Hepatocyte (in vitro differentiated cells): Measurements from ENCODE around the gene SBNO2. TPM values are rescaled to one million over a fixed set of nuclear protein-coding genes. Genes with fewer than 3 reads are reported as not detected.

Experiments used
- DNase-seq: peaks from one replicate; pipeline ENCODE4 v3.0.0-alpha.2; 2016; ENCODE audit warnings: low spot score
- H2AFZ ChIP-seq: fragments of 200-600 bp; sonication (generic); 2 replicates; pipeline ENCODE4 v1.6.0; 2016; ENCODE audit warnings: antibody characterized with exemption, mild to moderate bottlenecking
- H3K27ac ChIP-seq: fragments of 200-600 bp; sonication (generic); 2 replicates; pipeline ENCODE4 v1.5.1; 2016; ENCODE audit warnings: mild to moderate bottlenecking
- H3K27me3 ChIP-seq: fragments of 200-600 bp; sonication (generic); 2 replicates; pipeline ENCODE4 v1.6.1; 2016
- H3K36me3 ChIP-seq: fragments of 200-600 bp; sonication (generic); replicated peaks from 2 replicates; pipeline ENCODE4 v1.5.1; 2016; ENCODE audit warnings: low read depth; ENCODE audit not compliant: insufficient read depth
- H3K4me1 ChIP-seq: fragments of 200-600 bp; sonication (generic); 2 replicates; pipeline ENCODE4 v1.5.1; 2016; ENCODE audit warnings: mild to moderate bottlenecking, moderate library complexity; ENCODE audit not compliant: insufficient read depth
- H3K4me2 ChIP-seq: fragments of 200-600 bp; sonication (generic); 2 replicates; pipeline ENCODE4 v1.6.0; 2016
- H3K4me3 ChIP-seq: fragments of 200-600 bp; sonication (generic); 2 replicates; pipeline ENCODE4 v1.5.1; 2016; ENCODE audit warnings: mild to moderate bottlenecking
- H3K79me2 ChIP-seq: fragments of 200-600 bp; sonication (generic); 2 replicates; pipeline ENCODE4 v1.6.0; 2017; ENCODE audit warnings: mild to moderate bottlenecking
- H3K9me2 ChIP-seq: fragments of 200-600 bp; sonication (generic); replicated peaks from 2 replicates; pipeline ENCODE4 v1.6.0; 2017; ENCODE audit warnings: mild to moderate bottlenecking; ENCODE audit not compliant: insufficient read depth
- H3K9me3 ChIP-seq: fragments of 200-600 bp; sonication (generic); 2 replicates; pipeline ENCODE4 v1.5.1; 2016; ENCODE audit warnings: low read depth, mild to moderate bottlenecking
- H4K20me1 ChIP-seq: fragments of 200-600 bp; sonication (generic); 2 replicates; pipeline ENCODE4 v1.6.0; 2016; ENCODE audit warnings: mild to moderate bottlenecking; ENCODE audit not compliant: insufficient read depth, poor library complexity, severe bottlenecking
- EZH2 ChIP-seq: fragments of 200-600 bp; sonication (generic); IDR thresholded peaks from 2 replicates; pipeline ENCODE4 v1.6.1; 2016; ENCODE audit warnings: antibody characterized with exemption, mild to moderate bottlenecking, borderline replicate concordance
- EZH2phosphoT487 ChIP-seq: fragments of 200-600 bp; sonication (generic); IDR thresholded peaks from one replicate; pipeline ENCODE4 v1.6.1; 2018; ENCODE audit warnings: antibody characterized with exemption, mild to moderate bottlenecking, low read depth, moderate library complexity; ENCODE audit not compliant: unreplicated experiment, severe bottlenecking
- WGBS: methylation state at CpG from one replicate; pipeline ENCODE4 v1.1.6; 2016; ENCODE audit warnings: low lambda C conversion rate; ENCODE audit errors: missing lambda C conversion rate; 5-methylcytosine and 5-hydroxymethylcytosine counted together
- polyA plus RNA-seq: library from polyadenylated mRNA; unstranded; fragments of >200 nt; fragmentation: Nextera tagmentation; extraction: Ambion mirVana; gene quantifications from 2 replicates; pipeline ENCODE4 v1.2.1, GENCODE V29; 2016
- total RNA-seq: library from RNA; depleted of rRNA; stranded (reverse); fragments of >200 nt; gene quantifications from 2 replicates; pipeline ENCODE4 v1.2.3, GENCODE V29; 2014
- TF ChIP-seq, protein P1 (sequence below): fragments of 200-600 bp; sonication (generic); IDR thresholded peaks from 2 replicates; pipeline ENCODE4 v1.5.1; 2016; ENCODE audit warnings: antibody characterized with exemption, mild to moderate bottlenecking; ENCODE audit not compliant: poor library complexity

SBNO2 gene
- total and polyA plus RNA-seq, 2 experiments from 2014 or later: 12.7 to 15.6 TPM

DNA sequence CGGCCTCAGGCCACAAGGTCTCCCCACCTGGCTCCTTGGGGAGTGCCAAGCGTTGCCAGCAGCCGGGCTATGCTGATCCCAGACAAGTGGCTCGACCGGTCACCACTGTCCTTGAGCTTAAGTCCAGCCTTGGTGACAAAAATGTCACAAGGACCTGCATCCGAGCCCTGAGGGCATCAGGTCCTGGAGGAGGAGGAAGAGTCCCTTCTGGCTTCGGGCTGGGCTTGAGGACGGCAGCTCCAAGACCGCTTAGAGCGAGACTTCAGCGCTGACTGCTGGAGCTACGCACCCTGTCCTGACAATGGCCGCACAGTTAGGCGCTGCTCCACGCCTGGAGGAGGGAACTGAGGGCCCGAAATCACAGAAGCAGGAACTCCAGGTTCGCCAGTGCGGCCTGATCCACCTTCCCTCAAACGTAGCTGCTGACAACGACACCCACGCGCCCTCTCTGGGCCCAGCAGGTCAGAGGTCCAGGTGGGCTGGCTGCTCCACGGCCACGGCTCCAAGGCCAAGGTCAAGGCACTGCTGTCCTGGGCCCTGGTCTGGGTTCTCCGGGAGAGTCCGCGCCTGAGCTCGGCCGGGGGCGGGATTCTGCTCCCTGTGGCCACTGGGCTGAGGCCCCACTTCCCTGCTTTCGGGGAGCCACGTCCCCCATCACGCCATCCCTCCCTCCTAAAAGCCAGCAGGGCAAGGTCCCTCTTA is 7.0 kb downstream of the SBNO2 start:
- Histone ChIP-seq H3K4me3 (no peak overlapping the region), H4K20me1 (peaks cover 3% of the 10 kb centered on the region), H3K4me1 (peaks cover 13% of the 10 kb centered on the region), H3K79me2 (peaks cover 70% of the 10 kb centered on the region), H3K4me2 (no peak overlapping the region), H3K27me3 (no peaks in the 10 kb centered on the region), H2AFZ (no peak overlapping the region), H3K9me2 (no peaks in the 10 kb centered on the region), H3K27ac (no peak overlapping the region), H3K9me3 (no peaks in the 10 kb centered on the region), H3K36me3 (no peaks in the 10 kb centered on the region)
- DNase-seq: no peak
- 96% methylated on average over 33 of the region's 33 CpGs for WGBS
- TF ChIP-seq EZH2 (no peak), EZH2phosphoT487 (no peak)
- TF ChIP-seq, protein P1, sequence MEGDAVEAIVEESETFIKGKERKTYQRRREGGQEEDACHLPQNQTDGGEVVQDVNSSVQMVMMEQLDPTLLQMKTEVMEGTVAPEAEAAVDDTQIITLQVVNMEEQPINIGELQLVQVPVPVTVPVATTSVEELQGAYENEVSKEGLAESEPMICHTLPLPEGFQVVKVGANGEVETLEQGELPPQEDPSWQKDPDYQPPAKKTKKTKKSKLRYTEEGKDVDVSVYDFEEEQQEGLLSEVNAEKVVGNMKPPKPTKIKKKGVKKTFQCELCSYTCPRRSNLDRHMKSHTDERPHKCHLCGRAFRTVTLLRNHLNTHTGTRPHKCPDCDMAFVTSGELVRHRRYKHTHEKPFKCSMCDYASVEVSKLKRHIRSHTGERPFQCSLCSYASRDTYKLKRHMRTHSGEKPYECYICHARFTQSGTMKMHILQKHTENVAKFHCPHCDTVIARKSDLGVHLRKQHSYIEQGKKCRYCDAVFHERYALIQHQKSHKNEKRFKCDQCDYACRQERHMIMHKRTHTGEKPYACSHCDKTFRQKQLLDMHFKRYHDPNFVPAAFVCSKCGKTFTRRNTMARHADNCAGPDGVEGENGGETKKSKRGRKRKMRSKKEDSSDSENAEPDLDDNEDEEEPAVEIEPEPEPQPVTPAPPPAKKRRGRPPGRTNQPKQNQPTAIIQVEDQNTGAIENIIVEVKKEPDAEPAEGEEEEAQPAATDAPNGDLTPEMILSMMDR: no peak

DNA sequence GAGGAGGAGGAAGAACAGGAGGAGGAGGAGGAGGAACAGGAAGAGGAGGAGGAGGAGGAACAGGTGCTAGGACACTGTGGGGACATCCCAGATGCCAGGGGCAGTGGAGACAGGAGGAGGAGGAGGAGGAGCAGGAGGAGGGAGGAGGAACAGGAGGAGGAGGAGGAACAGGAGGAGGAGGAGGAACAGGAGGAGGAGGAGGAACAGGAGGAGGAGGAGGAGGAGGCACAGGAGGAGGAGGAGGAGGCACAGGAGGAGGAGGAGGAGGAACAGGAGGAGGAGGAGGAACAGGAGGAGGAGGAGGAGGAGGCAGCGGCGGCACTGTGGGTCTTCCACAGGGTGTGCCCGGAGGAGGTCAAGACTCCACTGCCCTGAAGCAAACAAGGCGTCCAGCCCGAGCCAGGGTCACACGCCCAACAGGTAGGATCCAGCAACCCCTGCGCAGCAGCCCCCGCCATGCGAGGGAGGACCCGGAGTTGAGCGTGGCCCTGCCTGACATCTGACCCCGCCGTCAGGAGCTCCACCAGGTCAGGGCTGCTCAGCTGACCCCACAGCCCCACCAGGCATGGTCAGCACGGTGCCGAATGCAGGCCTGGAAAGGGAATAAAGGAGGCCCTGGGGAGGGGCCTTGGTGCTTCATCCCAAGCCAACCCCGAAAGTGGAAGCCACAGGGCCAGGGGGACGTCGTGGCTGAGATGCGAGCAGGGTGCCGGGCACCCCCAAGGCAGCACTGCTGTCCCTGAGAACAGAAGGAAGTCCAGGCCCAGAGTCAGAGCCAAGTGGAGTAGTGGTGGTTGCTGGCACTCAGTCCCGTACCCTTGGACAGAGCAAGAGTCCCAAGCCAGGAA is 9.2 kb downstream of the SBNO2 start:
- 89% methylated on average over 16 of the region's 21 CpGs for WGBS
- no peak overlapping the region for H3K4me2 ChIP-seq
- peaks cover 62% of the 10 kb centered on the region for H3K79me2 ChIP-seq
- H3K9me2 ChIP-seq: no peaks in the 10 kb centered on the region
- peaks cover 4% of the 10 kb centered on the region for H3K4me1 ChIP-seq
- DNase-seq: no peak
- no peak overlapping the region for H3K27ac ChIP-seq
- no peak overlapping the region for H3K4me3 ChIP-seq
- no peaks in the 10 kb centered on the region for H3K36me3 ChIP-seq
- no peaks in the 10 kb centered on the region for H3K27me3 ChIP-seq
- TF ChIP-seq, protein P1: no peak
- no peak for TF ChIP-seq EZH2phosphoT487
- TF ChIP-seq EZH2: no peak
- H4K20me1 ChIP-seq: peaks cover 3% of the 10 kb centered on the region
- no peak overlapping the region for H2AFZ ChIP-seq
- H3K9me3 ChIP-seq: no peaks in the 10 kb centered on the region

DNA sequence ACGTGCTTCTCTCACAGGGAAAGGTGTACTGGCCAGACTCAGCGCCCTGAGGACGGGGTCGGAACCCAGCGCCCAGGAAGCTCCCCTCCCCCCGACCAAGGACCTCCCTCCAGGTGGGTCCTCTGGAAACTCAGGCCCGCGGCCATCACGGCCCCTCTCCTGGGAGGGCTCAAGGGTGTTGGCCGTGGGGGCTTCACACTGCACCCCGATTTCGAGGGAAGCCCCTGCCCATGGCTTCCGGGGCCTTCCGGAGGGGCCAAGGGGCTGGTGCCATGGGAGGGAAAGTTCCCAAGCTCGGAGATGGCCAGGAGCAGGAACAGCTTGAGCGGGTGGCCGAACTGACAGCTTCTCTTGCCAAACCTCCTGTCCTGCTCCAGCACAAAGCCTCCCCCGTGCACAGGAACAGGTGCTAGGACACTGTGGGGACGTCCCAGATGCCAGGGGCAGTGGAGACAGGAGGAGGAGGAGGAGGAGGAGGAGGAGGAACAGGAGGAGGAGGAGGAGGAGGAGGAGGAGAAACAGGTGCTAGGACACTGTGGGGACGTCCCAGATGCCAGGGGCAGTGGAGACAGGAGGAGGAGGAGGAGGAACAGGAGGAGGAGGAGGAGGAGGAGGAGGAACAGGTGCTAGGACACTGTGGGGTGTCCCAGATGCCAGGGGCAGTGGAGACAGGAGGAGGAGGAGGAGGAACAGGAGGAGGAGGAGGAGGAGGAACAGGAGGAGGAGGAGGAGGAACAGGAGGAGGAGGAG is 10.0 kb downstream of the SBNO2 start:
- Histone ChIP-seq H3K9me3 (no peaks in the 10 kb centered on the region), H3K36me3 (no peaks in the 10 kb centered on the region), H3K79me2 (peaks cover 55% of the 10 kb centered on the region), H3K4me3 (no peak overlapping the region), H3K27me3 (no peaks in the 10 kb centered on the region), H4K20me1 (peaks cover 3% of the 10 kb centered on the region), H3K9me2 (no peaks in the 10 kb centered on the region), H3K4me2 (no peak overlapping the region), H2AFZ (no peak overlapping the region), H3K4me1 (peaks cover under 1% of the 10 kb centered on the region), H3K27ac (no peak overlapping the region)
- no peak for DNase-seq
- TF ChIP-seq, protein P1: no peak
- no peak for TF ChIP-seq EZH2phosphoT487
- TF ChIP-seq EZH2: no peak
- WGBS: 92% methylated on average over 18 of the region's 20 CpGs
